ENCODE data around the gene NIPSNAP3A. TPM values are rescaled to one million over a fixed set of nuclear protein-coding genes. Genes with fewer than 3 reads are reported as not detected.

NIPSNAP3A gene
- total and polyA plus RNA-seq, 8 donors, result 24.9 to 49.9 (median 45.4) TPM

GRCh38 chr9:104802110-104802509 is 54.6 kb downstream of the NIPSNAP3A start:
- DNase-seq (no peak), ATAC-seq (no peak)
- Histone ChIP-seq H3K4me1 (no peaks in the 10 kb centered on the region), H3K9me3 (no peaks in the 10 kb centered on the region), H3K27ac (no peak overlapping the region), H3K36me3 (peaks cover 0 to 97% of the 10 kb centered on the region in 2 donors), H3K4me3 (no peak overlapping the region), H3K27me3 (no peaks in the 10 kb centered on the region)
- intact Hi-C loops (cut with DNase I), result no loop called here
- TF ChIP-seq CTCF (IDR thresholded peaks at IDR 0.05), result no peak

- ATAC-seq, result no peak
- no peak overlapping the region for H3K27ac ChIP-seq
- H3K9me3 ChIP-seq, result no peaks in the 10 kb centered on the region
- no peak for TF ChIP-seq CTCF (IDR thresholded peaks at IDR 0.05)
- H3K36me3 ChIP-seq, result peaks cover 0 to 97% of the 10 kb centered on the region in 2 donors
- no peaks in the 10 kb centered on the region for H3K27me3 ChIP-seq
- no peak overlapping the region for H3K4me3 ChIP-seq
- no peaks in the 10 kb centered on the region for H3K4me1 ChIP-seq
- DNase-seq, result no peak
- intact Hi-C loops (cut with DNase I), result no loop called here
Measured at GRCh38 chr9:104802906-104803305, 55.4 kb downstream of the NIPSNAP3A start.

- Histone ChIP-seq H3K36me3 (peaks cover 0 to 95% of the 10 kb centered on the region in 2 donors), H3K4me1 (no peaks in the 10 kb centered on the region), H3K9me3 (no peaks in the 10 kb centered on the region), H3K4me3 (no peak overlapping the region), H3K27me3 (no peaks in the 10 kb centered on the region), H3K27ac (no peak overlapping the region)
- intact Hi-C loops (cut with DNase I), result no loop called here
- no peak for DNase-seq
- no peak for TF ChIP-seq CTCF (IDR thresholded peaks at IDR 0.05)
- no peak for ATAC-seq
Measured at GRCh38 chr9:104805441-104805840, 58.0 kb downstream of the NIPSNAP3A start.

GRCh38 chr9:104808035-104808614 is 60.6 kb downstream of the NIPSNAP3A start:
- DNase-seq (peak in 1 of 4 donors; percentile 36), ATAC-seq (no peak)
- Histone ChIP-seq H3K4me1 (no peaks in the 10 kb centered on the region), H3K27ac (no peak overlapping the region), H3K9me3 (no peaks in the 10 kb centered on the region), H3K4me3 (no peak overlapping the region), H3K36me3 (peaks cover 0 to 95% of the 10 kb centered on the region in 2 donors), H3K27me3 (no peaks in the 10 kb centered on the region)
- no peak for TF ChIP-seq CTCF (IDR thresholded peaks at IDR 0.05)
- intact Hi-C loops (cut with DNase I), result no loop called here

Other genes with a start within 250 kb of the NIPSNAP3A start
- not detected for gene OR13F1, start 243.4 kb upstream of the NIPSNAP3A start, total RNA-seq
- not detected for gene OR13F1, start 243.4 kb upstream of the NIPSNAP3A start, polyA plus RNA-seq (ENCODE audit: insufficient read length in 6 of 6)
- gene OR13C4, start 220.5 kb upstream of the NIPSNAP3A start, total RNA-seq, result not detected
- gene OR13C4, start 220.5 kb upstream of the NIPSNAP3A start, polyA plus RNA-seq (ENCODE audit: insufficient read length in 6 of 6), result not detected
- not detected for gene OR13C3, start 210.8 kb upstream of the NIPSNAP3A start, total RNA-seq
- gene OR13C3, start 210.8 kb upstream of the NIPSNAP3A start, polyA plus RNA-seq (ENCODE audit: insufficient read length in 6 of 6), result not detected
- gene OR13C8, start 178.5 kb upstream of the NIPSNAP3A start, total RNA-seq, result not detected
- not detected for gene OR13C8, start 178.5 kb upstream of the NIPSNAP3A start, polyA plus RNA-seq (ENCODE audit: insufficient read length in 6 of 6)
- gene OR13C5, start 148.3 kb upstream of the NIPSNAP3A start, total RNA-seq, result not detected
- under 1 TPM in 1 of 6 donors, not detected in 5; 0.17 TPM for gene OR13C5, start 148.3 kb upstream of the NIPSNAP3A start, polyA plus RNA-seq (ENCODE audit: insufficient read length in 6 of 6)
- not detected for gene OR13C2, start 142.1 kb upstream of the NIPSNAP3A start, total RNA-seq
- not detected for gene OR13C2, start 142.1 kb upstream of the NIPSNAP3A start, polyA plus RNA-seq (ENCODE audit: insufficient read length in 6 of 6)
- gene OR13C9, start 129.5 kb upstream of the NIPSNAP3A start, total RNA-seq, result not detected
- gene OR13C9, start 129.5 kb upstream of the NIPSNAP3A start, polyA plus RNA-seq (ENCODE audit: insufficient read length in 6 of 6), result under 1 TPM in 1 of 6 donors, not detected in 5; 0.23 TPM
- not detected for gene OR13D1, start 53.2 kb upstream of the NIPSNAP3A start, total RNA-seq
- under 1 TPM in 1 of 6 donors, not detected in 5; 0.18 TPM for gene OR13D1, start 53.2 kb upstream of the NIPSNAP3A start, polyA plus RNA-seq (ENCODE audit: insufficient read length in 6 of 6)
- gene NIPSNAP3B, start 16.4 kb downstream of the NIPSNAP3A start, total RNA-seq, result 1 to 10 TPM in 1 of 2 donors, under 1 TPM in 1; 0.94 to 1.4 TPM
- gene NIPSNAP3B, start 16.4 kb downstream of the NIPSNAP3A start, polyA plus RNA-seq (ENCODE audit: insufficient read length in 6 of 6), result 10 to 100 TPM in 5 of 6 donors, 1 to 10 TPM in 1; 9.5 to 16.0 (median 12.5) TPM
- gene ABCA1, start 180.5 kb downstream of the NIPSNAP3A start, total RNA-seq, result 10 to 100 TPM; 40.5 to 53.0 TPM
- gene ABCA1, start 180.5 kb downstream of the NIPSNAP3A start, polyA plus RNA-seq (ENCODE audit: insufficient read length in 6 of 6), result 10 to 100 TPM; 12.8 to 20.2 (median 16.7) TPM